GM12873 (cell line): ENCODE results near the gene CYB561A3.

Experiments
- CTCF ChIP-seq: IDR thresholded peaks from 2 replicates; pipeline ENCODE4 v1.5.1; 2012; ENCODE audit warnings: low read depth, mild to moderate bottlenecking, moderate library complexity, low read length, control low read depth; ENCODE audit not compliant: insufficient read depth; ENCODE audit errors: missing control alignments

CYB561A3 gene

GRCh38 chr11:61340979-61341378 is 20.7 kb downstream of the CYB561A3 start:
- no peak for TF ChIP-seq CTCF

- TF ChIP-seq CTCF: no peak
Observed at GRCh38 chr11:61339490-61339878, 22.2 kb downstream of the CYB561A3 start.

- no peak for TF ChIP-seq CTCF
Observed at GRCh38 chr11:61338783-61339489, 22.7 kb downstream of the CYB561A3 start.

- no peak for TF ChIP-seq CTCF
Observed at GRCh38 chr11:61337706-61338470, 23.8 kb downstream of the CYB561A3 start.

- peak; percentile 99 for TF ChIP-seq CTCF
Observed at GRCh38 chr11:61336171-61336935, 25.3 kb downstream of the CYB561A3 start.

GRCh38 chr11:61335355-61335710 is 26.3 kb downstream of the CYB561A3 start:
- TF ChIP-seq CTCF: no peak

GRCh38 chr11:61334434-61335354 is 27.0 kb downstream of the CYB561A3 start:
- no peak for TF ChIP-seq CTCF
